Fibroblast of villous mesenchyme (primary cell): ENCODE data around the gene RIPOR3. TPM values are rescaled to one million over a fixed set of nuclear protein-coding genes. Genes with fewer than 3 reads are reported as not detected.
"Not testable (repeated sequence)": the region's sequence is repeated elsewhere in the genome, so short reads cannot be mapped to it uniquely, and the experiment has no call there.

ENCODE experiments used
- DNase-seq: peaks from one replicate; pipeline ENCODE4 v3.0.0-alpha.2; 2010; ENCODE audit warnings: low read depth
- H3K4me3 ChIP-seq: 2 replicates; pipeline ENCODE4 v1.5.1; 2011; ENCODE audit warnings: low read depth, mild to moderate bottlenecking, low read length
- CTCF ChIP-seq: IDR thresholded peaks from 2 replicates; pipeline ENCODE4 v1.5.1; 2012; ENCODE audit warnings: low read depth, mild to moderate bottlenecking, low read length; ENCODE audit not compliant: insufficient read depth
- total RNA-seq: library from RNA; depleted of rRNA; stranded (reverse); fragments of >200 nt; gene quantifications from 2 replicates; pipeline ENCODE4 v1.2.3, GENCODE V29; 2012

Gene RIPOR3
- total RNA-seq, 1 donor = 28.1 TPM

GRCh38 chr20:50717312-50717711 is 26.0 kb upstream of the RIPOR3 start:
- H3K4me3 ChIP-seq = no peak overlapping the region
- DNase-seq = no peak
- TF ChIP-seq CTCF = no peak

- no peak for DNase-seq
- no peak for TF ChIP-seq CTCF
- H3K4me3 ChIP-seq = no peak overlapping the region
These were observed 25.2 kb upstream of the RIPOR3 start for GRCh38 chr20:50716518-50716917.

- H3K4me3 ChIP-seq = no peak overlapping the region
- no peak for TF ChIP-seq CTCF
- no peak for DNase-seq
These were observed 24.4 kb upstream of the RIPOR3 start for GRCh38 chr20:50715694-50716093.

GRCh38 chr20:50714426-50714825 is 23.1 kb upstream of the RIPOR3 start:
- not testable (repeated sequence) for H3K4me3 ChIP-seq, DNase-seq

GRCh38 chr20:50713657-50714101 is 22.3 kb upstream of the RIPOR3 start:
- no peak overlapping the region for H3K4me3 ChIP-seq
- peak; percentile 72 for TF ChIP-seq CTCF
- peak; percentile 80 for DNase-seq

- no peak for TF ChIP-seq CTCF
- H3K4me3 ChIP-seq = no peak overlapping the region
- DNase-seq = no peak
These were observed 21.7 kb upstream of the RIPOR3 start for GRCh38 chr20:50712771-50713656.

GRCh38 chr20:50711113-50711825 is 19.9 kb upstream of the RIPOR3 start:
- no peak overlapping the region for H3K4me3 ChIP-seq
- no peak for TF ChIP-seq CTCF
- no peak for DNase-seq
